SU-DHL-6 (cell line): Measurements from ENCODE around the gene FRMD4B.

ENCODE experiments used
- EZH2phosphoT487 ChIP-seq: fragments of 200-600 bp; sonication (generic), shearing (Covaris generic); conservative IDR thresholded peaks from 2 replicates; pipeline ENCODE4 v1.6.1; 2018; ENCODE audit warnings: mild to moderate bottlenecking, antibody characterized with exemption, low read length, moderate library complexity, mixed read lengths
- TF ChIP-seq, protein P1 (sequence below): fragments of 200-600 bp; sonication (generic); IDR thresholded peaks from one replicate; pipeline ENCODE4 v1.5.1; 2017; ENCODE audit warnings: antibody characterized with exemption, mild to moderate bottlenecking, low read length, moderate library complexity; ENCODE audit not compliant: insufficient read depth, poor library complexity, severe bottlenecking

GRCh38 chr3:69368129-69368741 is 17.7 kb downstream of the FRMD4B start:
- TF ChIP-seq EZH2phosphoT487 = no peak
- TF ChIP-seq, protein P1, sequence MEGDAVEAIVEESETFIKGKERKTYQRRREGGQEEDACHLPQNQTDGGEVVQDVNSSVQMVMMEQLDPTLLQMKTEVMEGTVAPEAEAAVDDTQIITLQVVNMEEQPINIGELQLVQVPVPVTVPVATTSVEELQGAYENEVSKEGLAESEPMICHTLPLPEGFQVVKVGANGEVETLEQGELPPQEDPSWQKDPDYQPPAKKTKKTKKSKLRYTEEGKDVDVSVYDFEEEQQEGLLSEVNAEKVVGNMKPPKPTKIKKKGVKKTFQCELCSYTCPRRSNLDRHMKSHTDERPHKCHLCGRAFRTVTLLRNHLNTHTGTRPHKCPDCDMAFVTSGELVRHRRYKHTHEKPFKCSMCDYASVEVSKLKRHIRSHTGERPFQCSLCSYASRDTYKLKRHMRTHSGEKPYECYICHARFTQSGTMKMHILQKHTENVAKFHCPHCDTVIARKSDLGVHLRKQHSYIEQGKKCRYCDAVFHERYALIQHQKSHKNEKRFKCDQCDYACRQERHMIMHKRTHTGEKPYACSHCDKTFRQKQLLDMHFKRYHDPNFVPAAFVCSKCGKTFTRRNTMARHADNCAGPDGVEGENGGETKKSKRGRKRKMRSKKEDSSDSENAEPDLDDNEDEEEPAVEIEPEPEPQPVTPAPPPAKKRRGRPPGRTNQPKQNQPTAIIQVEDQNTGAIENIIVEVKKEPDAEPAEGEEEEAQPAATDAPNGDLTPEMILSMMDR = no peak
